Erythroblast (primary cell): ENCODE measurements around the gene PANK3.

ENCODE experiments used
- GATA1 ChIP-seq: IDR thresholded peaks from 2 replicates; pipeline ENCODE4 v1.6.1; 2011; ENCODE audit warnings: low read depth, mild to moderate bottlenecking, control low read depth, low read length, moderate library complexity
- POLR2A ChIP-seq: IDR thresholded peaks from 2 replicates; pipeline ENCODE4 v1.6.1; 2011; ENCODE audit warnings: mild to moderate bottlenecking, low read length

- no peak for TF ChIP-seq POLR2A
- no peak for TF ChIP-seq GATA1
Measured at GRCh38 chr5:168527756-168528295, 51.3 kb downstream of the PANK3 start.
